Measurements from ENCODE around the gene ANAPC13. TPM values are rescaled to one million over a fixed set of nuclear protein-coding genes. Genes with fewer than 3 reads are reported as not detected.

Gene ANAPC13
- polyA plus RNA-seq, 1 donor from 2014 or later, result 178 TPM

DNA sequence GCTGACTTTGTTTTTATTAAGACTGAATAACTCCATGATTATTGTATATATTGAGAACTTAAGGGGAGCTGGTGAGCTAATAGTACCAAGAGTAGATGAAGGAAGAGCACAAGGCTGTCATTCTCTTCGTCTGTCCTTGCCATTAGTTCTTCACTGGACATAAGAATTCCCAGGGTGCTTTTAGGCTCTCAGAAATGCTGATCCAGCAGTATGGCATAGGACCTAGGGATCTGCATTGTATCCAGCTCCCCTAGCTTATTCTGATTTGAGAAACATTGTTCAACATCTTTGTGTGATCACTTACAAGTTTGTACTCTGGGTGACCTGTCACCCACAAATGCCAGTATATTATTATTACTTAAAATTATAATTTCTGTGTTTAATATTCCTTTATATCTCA, 47.7 kb upstream of the ANAPC13 start:
- H3K9me2 ChIP-seq (ENCODE audit: insufficient read depth, low read length), result no peaks in the 10 kb centered on the region
- H3K27me3 ChIP-seq (ENCODE audit: insufficient read depth, low read depth, low read length), result no peaks in the 10 kb centered on the region
- H3K27ac ChIP-seq (ENCODE audit: low read length), result no peak overlapping the region
- H3K9ac ChIP-seq (ENCODE audit: low read length), result no peak overlapping the region
- H2AFZ ChIP-seq (ENCODE audit: low read depth, low read length), result no peak overlapping the region
- H3K4me2 ChIP-seq (ENCODE audit: low read length), result no peak overlapping the region
- TF ChIP-seq, protein P1, sequence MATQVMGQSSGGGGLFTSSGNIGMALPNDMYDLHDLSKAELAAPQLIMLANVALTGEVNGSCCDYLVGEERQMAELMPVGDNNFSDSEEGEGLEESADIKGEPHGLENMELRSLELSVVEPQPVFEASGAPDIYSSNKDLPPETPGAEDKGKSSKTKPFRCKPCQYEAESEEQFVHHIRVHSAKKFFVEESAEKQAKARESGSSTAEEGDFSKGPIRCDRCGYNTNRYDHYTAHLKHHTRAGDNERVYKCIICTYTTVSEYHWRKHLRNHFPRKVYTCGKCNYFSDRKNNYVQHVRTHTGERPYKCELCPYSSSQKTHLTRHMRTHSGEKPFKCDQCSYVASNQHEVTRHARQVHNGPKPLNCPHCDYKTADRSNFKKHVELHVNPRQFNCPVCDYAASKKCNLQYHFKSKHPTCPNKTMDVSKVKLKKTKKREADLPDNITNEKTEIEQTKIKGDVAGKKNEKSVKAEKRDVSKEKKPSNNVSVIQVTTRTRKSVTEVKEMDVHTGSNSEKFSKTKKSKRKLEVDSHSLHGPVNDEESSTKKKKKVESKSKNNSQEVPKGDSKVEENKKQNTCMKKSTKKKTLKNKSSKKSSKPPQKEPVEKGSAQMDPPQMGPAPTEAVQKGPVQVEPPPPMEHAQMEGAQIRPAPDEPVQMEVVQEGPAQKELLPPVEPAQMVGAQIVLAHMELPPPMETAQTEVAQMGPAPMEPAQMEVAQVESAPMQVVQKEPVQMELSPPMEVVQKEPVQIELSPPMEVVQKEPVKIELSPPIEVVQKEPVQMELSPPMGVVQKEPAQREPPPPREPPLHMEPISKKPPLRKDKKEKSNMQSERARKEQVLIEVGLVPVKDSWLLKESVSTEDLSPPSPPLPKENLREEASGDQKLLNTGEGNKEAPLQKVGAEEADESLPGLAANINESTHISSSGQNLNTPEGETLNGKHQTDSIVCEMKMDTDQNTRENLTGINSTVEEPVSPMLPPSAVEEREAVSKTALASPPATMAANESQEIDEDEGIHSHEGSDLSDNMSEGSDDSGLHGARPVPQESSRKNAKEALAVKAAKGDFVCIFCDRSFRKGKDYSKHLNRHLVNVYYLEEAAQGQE (IDR thresholded peaks at IDR 0.05; ENCODE audit: borderline replicate concordance), result no peak
- TF ChIP-seq MXI1 (conservative IDR thresholded peaks at IDR 0.05; ENCODE audit: poor library complexity, severe bottlenecking), result no peak
- TF ChIP-seq RAD21 (conservative IDR thresholded peaks at IDR 0.05), result no peak
- no peak for TF ChIP-seq EP300 (conservative IDR thresholded peaks at IDR 0.05; ENCODE audit: poor library complexity, severe bottlenecking)
- no peak for TF ChIP-seq EZH2 (IDR thresholded peaks at IDR 0.05; ENCODE audit: borderline replicate concordance, insufficient read depth, low read length, poor library complexity, severe bottlenecking)
- TF ChIP-seq SMC3 (conservative IDR thresholded peaks at IDR 0.05; ENCODE audit: poor library complexity), result no peak
- no peak for TF ChIP-seq TAF1 (IDR thresholded peaks at IDR 0.05; ENCODE audit: low read depth)
- TF ChIP-seq POLR2AphosphoS5 (IDR thresholded peaks at IDR 0.05), result no peak
- no peaks in the 10 kb centered on the region for H3K9me3 ChIP-seq (ENCODE audit: low read length)
- H3K4me3 ChIP-seq (ENCODE audit: low read length), result no peak overlapping the region
- no peaks in the 10 kb centered on the region for H3K36me3 ChIP-seq (ENCODE audit: insufficient read depth, low read length)
- H3K79me2 ChIP-seq (replicated peaks; ENCODE audit: insufficient read depth, low read length), result no peaks in the 10 kb centered on the region
- no peaks in the 10 kb centered on the region for H3F3A ChIP-seq (ENCODE audit: insufficient read depth, low read length, poor library complexity, severe bottlenecking)
- H4K20me1 ChIP-seq (ENCODE audit: insufficient read depth), result no peaks in the 10 kb centered on the region

DNA sequence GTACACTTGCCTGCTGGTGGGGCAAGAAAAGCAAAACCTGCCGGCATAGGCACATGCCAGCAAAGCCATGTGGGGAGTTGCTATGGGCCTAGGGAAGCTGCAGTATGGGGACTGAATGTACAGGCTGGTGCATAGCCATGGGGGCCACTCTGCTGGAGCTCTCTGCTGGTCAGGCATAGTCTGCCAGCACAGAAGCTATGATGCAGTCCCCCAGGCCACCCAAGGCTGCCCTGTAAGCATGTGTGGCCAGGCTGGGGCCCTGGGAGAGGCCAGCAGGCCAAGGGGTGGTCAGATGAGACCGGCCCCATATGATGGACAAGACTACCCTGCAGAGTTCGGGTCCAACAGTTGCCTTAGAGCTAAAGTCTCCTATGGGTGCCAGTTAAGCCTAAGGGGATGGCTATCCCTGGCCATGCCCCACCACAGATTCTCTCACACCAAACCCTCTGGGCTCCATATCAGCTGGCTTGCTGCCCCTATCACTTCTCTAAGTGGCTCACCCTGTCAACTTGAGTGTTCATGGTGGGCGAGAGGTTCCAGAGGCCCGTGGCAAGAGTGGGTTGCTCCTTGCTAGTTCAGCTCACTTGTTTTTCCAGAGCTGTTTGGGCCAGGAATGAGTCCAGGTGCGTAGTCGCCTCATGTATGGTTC, 41.9 kb upstream of the ANAPC13 start:
- Histone ChIP-seq H3K27ac (ENCODE audit: low read length) (no peak overlapping the region), H3K9me2 (ENCODE audit: insufficient read depth, low read length) (no peaks in the 10 kb centered on the region), H3K4me3 (ENCODE audit: low read length) (no peak overlapping the region), H3K9me3 (ENCODE audit: low read length) (peaks cover 5% of the 10 kb centered on the region), H3K79me2 (replicated peaks; ENCODE audit: insufficient read depth, low read length) (no peaks in the 10 kb centered on the region), H3K27me3 (ENCODE audit: insufficient read depth, low read depth, low read length) (no peaks in the 10 kb centered on the region), H3K4me2 (ENCODE audit: low read length) (no peak overlapping the region), H4K20me1 (ENCODE audit: insufficient read depth) (no peaks in the 10 kb centered on the region), H2AFZ (ENCODE audit: low read depth, low read length) (no peak overlapping the region), H3F3A (ENCODE audit: insufficient read depth, low read length, poor library complexity, severe bottlenecking) (no peaks in the 10 kb centered on the region), H3K36me3 (ENCODE audit: insufficient read depth, low read length) (no peaks in the 10 kb centered on the region), H3K9ac (ENCODE audit: low read length) (no peak overlapping the region)
- TF ChIP-seq MXI1 (conservative IDR thresholded peaks at IDR 0.05; ENCODE audit: poor library complexity, severe bottlenecking), result no peak

DNA sequence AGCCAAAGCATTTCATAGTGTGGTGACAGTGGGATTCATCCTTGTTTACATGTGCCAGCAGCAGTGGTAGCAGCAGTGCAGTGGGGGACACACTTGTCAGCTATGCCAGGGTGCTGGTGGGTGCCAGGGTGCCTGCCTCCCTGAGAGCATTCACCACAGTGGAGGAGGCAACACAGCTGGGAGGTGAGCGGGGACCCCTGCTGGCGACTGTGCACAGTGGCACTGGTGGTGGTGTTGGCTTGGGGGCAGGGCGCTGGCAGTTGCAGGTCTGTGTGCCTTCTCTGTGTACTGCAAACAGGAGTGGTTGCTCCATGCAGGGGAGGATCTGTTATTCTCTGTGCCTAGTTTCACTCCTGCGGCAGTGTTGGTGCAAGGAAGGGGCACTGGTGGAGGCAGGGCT, 41.3 kb upstream of the ANAPC13 start:
- Histone ChIP-seq H3K79me2 (replicated peaks; ENCODE audit: insufficient read depth, low read length) (no peaks in the 10 kb centered on the region), H3K36me3 (ENCODE audit: insufficient read depth, low read length) (no peaks in the 10 kb centered on the region), H3K27me3 (ENCODE audit: insufficient read depth, low read depth, low read length) (no peaks in the 10 kb centered on the region), H3K9me2 (ENCODE audit: insufficient read depth, low read length) (no peaks in the 10 kb centered on the region), H3F3A (ENCODE audit: insufficient read depth, low read length, poor library complexity, severe bottlenecking) (no peaks in the 10 kb centered on the region), H3K9me3 (ENCODE audit: low read length) (peaks cover 5% of the 10 kb centered on the region), H3K9ac (ENCODE audit: low read length) (no peak overlapping the region), H4K20me1 (ENCODE audit: insufficient read depth) (no peaks in the 10 kb centered on the region), H3K4me2 (ENCODE audit: low read length) (no peak overlapping the region), H3K4me3 (ENCODE audit: low read length) (no peak overlapping the region), H3K27ac (ENCODE audit: low read length) (no peak overlapping the region), H2AFZ (ENCODE audit: low read depth, low read length) (no peak overlapping the region)
- TF ChIP-seq POLR2AphosphoS5 (IDR thresholded peaks at IDR 0.05), result no peak
- TF ChIP-seq EP300 (conservative IDR thresholded peaks at IDR 0.05; ENCODE audit: poor library complexity, severe bottlenecking), result no peak
- TF ChIP-seq RAD21 (conservative IDR thresholded peaks at IDR 0.05), result no peak

Data from neural cell (in vitro differentiated cells).